Left renal pelvis (tissue), 4 donors: ENCODE data around the gene MT2A. TPM values are rescaled to one million over a fixed set of nuclear protein-coding genes. Genes with fewer than 3 reads are reported as not detected.
A peak's percentile ranks its signal among the peaks of the same experiment; 100 is the strongest.
"Not testable (repeated sequence)": the region's sequence is repeated elsewhere in the genome, so short reads cannot be mapped to it uniquely, and the experiment has no call there.

Experiments
- DNase-seq, 4 donors: peaks; one replicate each; pipeline ENCODE4 v3.0.0-alpha.2; 2013; ENCODE audit warnings: low read depth in 4 of 4, low spot score in 3 of 4
- polyA plus RNA-seq, 4 donors: library from polyadenylated mRNA; unstranded; fragments of 120-200 nt; gene quantifications; one replicate each; pipeline ENCODE4 v1.2.1, GENCODE V29; 2013; ENCODE audit not compliant: insufficient read length in 4 of 4

Gene MT2A
- 10 to 100 TPM; 19.5 to 27.5 (median 23.6) TPM for polyA plus RNA-seq

DNA sequence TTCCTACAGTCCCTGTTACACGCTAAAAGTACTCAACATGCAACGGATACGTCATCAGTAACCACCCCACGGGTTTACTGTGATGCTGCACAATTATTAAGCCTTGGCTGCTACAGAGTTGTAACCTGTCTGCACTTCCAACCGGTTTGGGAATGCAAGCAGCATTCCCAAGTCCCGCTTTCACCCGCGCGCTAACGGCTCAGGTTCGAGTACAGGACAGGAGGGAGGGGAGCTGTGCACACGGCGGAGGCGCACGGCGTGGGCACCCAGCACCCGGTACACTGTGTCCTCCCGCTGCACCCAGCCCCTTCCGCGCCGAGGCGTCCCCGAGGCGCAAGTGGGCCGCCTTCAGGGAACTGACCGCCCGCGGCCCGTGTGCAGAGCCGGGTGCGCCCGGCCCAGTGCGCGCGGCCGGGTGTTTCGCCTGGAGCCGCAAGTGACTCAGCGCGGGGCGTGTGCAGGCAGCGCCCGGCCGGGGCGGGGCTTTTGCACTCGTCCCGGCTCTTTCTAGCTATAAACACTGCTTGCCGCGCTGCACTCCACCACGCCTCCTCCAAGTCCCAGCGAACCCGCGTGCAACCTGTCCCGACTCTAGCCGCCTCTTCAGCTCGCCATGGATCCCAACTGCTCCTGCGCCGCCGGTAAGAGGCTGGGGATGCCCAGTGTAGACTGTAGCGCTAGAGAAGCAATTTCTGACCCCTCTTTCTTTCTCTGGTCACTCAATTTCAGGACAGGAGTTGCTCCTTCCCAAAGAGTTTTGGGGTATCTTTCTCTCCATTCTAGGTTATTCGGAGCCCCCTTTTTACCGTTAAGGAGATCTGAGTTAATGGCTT, at the start of gene MT2A:
TSS of gene MT2A (plus strand) at position 542 of the 833 bp plus-strand sequence. CDS start at position 614, 72 bp downstream.
- DNase-seq = peak; percentile 66 to 82 (median 76)

DNA sequence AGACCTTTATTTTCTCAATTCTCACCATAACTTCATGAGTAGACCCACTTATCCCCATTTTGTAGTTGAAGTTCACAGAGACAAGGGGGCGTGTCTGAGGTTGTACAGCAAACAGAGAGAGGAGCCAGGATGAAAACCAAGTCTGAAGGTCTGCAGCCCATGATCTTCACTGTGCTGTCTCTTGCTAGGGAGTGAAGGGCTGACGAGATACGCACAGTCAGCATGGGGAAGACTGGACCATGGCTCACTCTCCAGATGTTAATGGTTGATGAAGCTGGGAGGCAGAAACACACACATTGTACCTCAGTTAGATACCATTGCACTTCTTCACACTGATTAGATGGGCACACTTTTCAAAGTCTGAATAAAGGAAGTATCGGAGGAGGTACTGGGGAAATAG, 49.3 kb upstream of the MT2A start:
- no peak for DNase-seq

GRCh38 chr16:56560447-56560846, 47.9 kb upstream of the MT2A start:
- no peak for DNase-seq

- no peak for DNase-seq
Measured at GRCh38 chr16:56561126-56561525, 47.3 kb upstream of the MT2A start.

GRCh38 chr16:56564793-56565477, 43.4 kb upstream of the MT2A start, which contains the start of gene MT4:
TSS of gene MT4 (plus strand) at chr16:56565073. CDS start at chr16:56565129, 56 bp downstream.
- no peak for DNase-seq

DNA sequence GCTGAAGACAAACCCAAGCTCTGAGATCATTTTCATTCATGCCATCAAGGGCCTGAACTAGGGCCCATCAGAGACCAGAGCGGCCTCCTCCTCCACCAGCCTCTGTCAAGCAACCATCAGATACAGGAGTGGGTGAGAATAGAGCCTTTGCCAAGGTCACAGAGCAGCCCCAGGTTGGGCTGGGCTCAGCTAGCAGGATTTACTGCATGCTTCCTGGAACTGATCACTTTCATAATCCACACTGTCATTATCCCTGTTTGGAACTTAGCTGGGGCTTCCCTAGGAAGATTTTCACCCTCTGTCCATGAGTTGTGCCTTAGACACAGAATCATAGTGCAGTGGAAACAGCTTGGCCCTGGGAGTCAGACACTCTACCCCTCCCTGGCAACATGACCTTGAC, 38.4 kb upstream of the MT2A start:
- no peak for DNase-seq

GRCh38 chr16:56571525-56571924, 36.9 kb upstream of the MT2A start:
- no peak for DNase-seq

DNA sequence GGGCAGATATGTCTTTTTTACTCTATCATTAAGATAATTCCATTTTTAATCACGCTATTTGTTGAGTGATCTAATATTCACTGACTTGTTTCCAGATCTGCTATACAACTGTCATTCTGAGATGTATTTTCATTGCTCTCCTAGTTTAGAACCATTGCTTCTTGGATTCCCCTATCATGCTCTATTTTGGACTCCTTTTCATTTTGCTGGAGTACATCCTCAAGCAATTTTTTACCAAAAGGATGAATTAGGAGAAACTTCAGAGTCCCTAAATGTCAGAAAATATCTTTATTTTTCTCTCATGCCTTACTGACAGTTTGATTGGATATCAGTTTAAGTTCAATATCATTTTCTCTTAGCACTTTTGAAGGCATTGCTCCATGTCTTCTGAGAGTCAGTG, 33.8 kb upstream of the MT2A start:
- no peak for DNase-seq

GRCh38 chr16:56576585-56577299, 31.6 kb upstream of the MT2A start:
- peak in 1 of 4 donors; percentile 6 for DNase-seq

GRCh38 chr16:56577300-56577625, 31.1 kb upstream of the MT2A start:
- DNase-seq = no peak

DNA sequence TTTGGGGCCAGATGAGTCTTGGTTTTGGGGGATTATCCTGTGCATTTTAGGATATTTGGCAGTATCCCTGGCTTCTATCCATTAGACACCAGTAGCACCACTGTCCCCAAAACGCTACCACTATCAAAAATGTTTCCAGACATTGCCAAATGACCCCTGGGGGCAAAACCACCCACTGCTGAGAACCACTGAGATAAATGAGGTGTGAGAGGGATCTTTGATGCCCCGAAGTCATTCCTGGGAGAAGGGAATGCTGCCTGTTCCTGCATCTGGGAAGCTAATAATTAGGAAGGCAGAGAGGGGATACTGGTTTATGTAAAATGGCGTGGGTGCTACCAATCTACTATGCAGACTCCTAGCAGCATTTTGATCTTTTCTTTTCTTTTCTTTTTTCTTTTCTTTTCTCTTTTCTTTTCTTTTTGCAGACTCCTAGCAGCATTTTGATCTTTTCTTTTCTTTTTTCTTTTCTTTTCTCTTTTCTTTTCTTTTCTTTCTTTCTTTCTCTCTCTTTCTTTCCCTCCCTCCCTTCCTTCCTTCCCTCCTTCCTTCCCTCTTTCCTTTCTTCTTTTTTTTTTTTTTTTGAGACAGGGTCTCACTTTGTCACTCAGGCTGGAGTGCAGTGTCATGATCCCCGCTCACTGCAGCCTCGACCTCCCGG, 27.9 kb upstream of the MT2A start:
- DNase-seq = no peak

DNA sequence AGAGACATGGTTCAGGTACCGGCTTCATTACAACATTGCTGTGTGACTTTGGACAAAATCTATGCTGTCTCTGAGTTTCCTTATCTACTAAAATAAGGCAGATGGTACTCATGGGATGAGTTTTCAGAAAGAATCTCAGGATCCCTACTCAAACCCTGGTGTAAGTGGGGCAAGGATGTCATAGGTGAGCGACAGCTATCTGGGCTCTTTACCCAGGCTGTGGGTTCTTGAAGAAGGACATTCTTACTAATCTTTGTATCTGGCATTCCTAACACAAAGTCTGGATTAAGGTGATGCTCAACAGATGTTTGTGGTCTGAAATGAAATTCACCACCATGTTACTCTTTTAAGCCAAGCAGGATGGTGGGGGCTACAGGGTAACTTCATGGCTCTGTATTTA, 25.5 kb upstream of the MT2A start:
- DNase-seq = not testable (repeated sequence)

DNA sequence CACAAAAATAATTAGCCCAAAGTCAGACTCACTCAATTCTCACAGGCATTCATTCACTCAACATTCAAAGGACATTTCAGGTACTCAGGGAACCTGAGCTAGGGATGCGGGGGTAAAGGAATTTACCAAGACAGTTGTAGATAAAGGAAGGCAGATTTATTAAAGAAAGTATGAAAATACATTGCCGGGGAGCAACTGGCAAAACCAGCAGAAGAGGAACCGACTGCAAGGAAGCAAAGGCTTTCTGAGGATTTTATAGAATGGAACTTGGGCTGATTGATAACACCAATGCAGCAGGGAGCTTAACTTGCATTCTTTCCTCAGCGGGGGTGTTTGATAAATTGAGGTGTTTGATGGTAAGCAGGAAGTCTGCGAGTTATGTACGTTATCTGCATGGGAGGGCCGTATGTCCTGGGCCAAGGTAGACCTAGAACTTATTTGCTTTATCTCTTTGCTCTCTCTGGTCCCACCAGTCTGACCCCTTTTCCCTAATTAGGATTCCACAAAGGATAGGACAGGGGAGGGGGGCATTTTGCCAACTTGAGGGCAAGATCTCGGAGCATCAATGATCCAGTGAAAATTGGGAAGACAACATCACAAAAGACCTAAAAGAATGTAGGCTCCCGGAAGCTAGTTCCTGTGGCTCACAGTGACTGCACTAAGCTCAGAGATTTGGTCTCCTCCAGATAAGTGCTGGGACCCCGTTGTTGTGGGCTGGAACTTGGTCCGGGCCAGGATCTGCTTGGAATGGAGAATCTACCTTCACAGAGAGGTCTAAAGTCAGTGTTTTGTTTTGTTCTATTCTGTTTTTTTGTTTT, 24.8 kb upstream of the MT2A start:
- DNase-seq = no peak

DNA sequence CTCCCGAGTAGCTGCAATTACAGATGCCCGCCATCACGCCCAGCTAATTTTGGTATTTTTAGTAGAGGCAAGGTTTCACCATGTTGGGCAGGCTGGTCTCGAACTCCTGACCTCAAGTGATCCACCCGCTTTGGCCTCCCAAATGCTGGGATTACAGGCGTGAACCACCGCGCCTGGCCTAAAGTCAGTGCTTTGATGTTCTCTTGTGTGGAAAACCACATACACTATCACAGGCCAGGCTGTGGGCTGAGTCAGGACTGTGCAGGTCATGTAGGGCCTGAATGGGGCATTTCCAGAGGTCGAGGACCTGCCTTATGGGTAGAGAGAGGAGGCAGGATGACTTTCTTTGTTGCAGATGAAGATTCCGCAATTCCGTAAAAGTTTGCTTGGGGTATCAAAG, 24.1 kb upstream of the MT2A start:
- no peak for DNase-seq

DNA sequence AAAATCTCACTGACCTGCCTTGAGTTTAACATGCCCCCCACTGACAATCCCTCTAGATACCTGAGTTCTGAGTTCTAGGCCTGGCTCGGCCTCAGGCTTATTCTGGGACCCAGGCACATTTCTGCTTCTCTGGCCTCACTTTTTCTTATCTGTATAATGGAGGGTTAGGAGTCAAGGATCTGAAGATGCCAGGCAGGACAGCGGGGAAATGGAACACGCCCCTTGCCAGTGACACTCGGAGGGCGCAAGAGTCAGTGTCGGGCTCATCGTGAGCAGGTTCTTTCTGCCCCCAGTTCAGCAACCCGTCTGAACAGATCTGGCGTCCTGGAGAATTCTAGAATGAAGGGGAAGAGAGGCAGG, 19.6 kb upstream of the MT2A start:
- no peak for DNase-seq

GRCh38 chr16:56589141-56590039, 19.0 kb upstream of the MT2A start, which contains the start of gene MT3:
TSS of gene MT3 (plus strand) at chr16:56589528. CDS start at chr16:56589591, 63 bp downstream.
- no peak for DNase-seq

GRCh38 chr16:56591377-56592060, 16.9 kb upstream of the MT2A start:
- DNase-seq = no peak

- DNase-seq = no peak
Measured at GRCh38 chr16:56593573-56594291, 14.7 kb upstream of the MT2A start.
